Activated CD8-positive, alpha-beta memory T cell treated with anti-CD3 and anti-CD28 coated beads, Interleukin-2, amount 50 U/mL, for 1 hour (primary cell): Measurements from ENCODE around the gene ACBD6.

Experiments
- DNase-seq: peaks from one replicate; pipeline ENCODE4 v3.0.0-alpha.2; 2020; ENCODE audit errors: extremely low read depth

ACBD6 gene

DNA sequence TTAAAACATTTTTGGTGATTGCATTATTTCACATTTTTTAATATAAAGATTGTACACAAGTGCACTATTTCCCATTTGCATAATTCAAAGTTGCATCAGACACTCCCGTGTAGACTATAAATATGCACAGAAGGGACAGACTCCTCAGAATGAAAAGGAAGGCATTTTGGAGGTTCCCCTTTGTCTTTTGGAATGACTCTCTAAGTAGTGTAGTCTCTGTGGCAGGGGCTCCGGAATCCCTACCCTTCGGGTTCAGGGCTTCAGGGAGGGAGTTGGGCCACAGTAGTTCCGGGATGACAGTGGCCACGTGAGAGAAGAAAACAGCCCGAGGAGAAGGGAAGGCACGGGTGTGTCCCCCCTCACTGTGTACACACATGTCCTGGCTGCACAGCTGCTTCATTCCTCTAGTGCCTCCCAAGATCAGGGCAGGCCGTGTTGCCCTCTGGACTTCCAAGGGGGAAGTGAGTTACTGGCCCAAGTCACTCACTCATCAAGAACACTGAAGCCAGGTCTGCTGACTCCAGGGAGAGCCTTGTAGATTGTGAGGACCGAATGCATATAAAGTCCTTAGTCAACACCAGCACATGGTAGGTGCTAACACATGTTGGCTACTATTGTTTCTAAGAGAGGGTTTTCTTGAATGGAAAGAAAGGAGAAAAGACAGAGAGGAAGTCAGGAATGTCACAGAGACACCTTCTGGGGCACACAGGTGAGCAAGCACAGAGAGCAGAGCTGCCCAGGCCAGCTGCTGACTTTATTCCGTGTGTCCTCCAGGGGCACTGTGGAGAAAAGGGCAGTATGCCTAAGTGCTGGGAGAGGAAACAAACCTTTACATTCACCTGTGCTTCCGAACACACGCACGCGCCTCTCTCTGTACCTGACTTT lies 232.5 kb downstream of the ACBD6 start:
- DNase-seq, result no peak

DNA sequence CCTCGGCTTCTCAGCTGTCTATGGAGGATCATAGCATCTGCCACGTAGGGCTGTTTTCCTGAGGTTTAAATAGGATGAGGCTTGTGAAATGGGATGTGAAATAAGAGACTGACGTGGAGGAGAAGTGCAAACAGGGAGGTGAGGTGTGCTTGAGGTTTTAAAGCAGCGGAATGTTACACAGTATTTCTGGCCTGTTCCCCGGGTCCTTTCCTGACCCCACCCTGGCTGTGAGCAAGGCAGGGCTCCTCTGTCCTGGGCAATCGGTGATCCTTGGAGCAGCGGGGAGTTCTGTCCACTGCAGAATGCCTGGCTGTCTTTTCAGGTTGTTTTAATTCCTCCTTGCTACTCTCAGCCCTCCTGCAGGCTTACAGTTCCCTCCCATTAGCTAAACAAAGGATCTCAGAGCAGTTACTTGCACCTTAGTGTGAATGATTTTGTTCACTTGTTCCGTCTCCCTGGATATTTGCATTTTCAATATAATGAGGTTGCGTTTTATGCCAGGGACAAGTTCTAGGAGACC lies 233.8 kb downstream of the ACBD6 start:
- no peak for DNase-seq

DNA sequence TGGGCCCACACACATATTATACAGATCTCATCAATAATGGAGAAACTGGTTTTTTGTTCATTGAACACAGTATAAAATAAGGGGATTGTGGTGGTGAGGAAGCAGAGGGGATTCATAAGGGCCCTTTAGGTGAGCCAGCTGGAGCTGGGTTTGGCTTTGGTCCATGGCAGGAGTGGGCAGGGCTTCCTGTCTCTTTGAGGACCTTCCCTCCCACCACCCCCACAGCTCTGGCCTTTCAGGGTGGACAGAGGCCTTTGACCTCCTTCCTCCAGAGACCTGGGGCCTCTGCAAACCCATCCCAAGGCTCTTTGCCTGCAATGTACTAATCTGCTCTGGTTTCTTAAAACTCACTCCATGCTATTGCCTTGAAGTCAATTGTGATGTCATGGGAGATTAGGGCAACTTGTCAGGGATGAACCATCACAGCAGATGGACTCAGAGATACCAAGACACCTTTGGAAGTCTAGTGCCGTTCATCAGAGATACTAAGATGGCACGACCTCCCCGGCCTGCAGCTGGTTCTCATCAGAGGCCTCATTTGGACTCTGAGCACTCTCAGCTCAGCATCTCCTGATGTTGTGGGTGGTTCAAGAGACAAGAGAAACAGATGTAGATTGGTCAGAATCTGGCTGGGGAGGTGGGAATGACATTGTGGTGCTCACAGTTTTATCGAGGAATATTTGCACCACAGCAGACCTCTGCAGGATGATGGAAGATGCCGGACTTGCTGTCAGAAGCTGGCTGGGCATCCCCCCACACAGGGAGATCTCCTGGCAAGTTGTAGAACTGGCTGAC lies 234.4 kb downstream of the ACBD6 start:
- no peak for DNase-seq

DNA sequence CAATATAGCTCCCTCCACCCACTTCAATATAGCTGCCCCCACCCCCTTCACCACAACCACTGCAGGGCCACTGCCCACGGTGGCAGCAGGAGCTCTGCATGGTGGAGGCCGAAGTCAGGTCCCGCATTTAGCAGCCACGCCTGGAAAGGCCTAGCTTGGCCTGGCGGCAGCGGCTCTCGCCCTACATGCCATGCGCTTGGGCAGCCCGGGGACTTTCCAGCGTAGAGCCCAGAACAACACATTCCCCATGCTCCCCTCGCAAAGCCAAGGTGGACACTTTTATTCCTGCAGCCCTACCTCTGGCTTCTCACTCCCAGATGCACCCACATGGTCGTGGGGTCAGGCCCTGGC lies 235.2 kb downstream of the ACBD6 start:
- no peak for DNase-seq

DNA sequence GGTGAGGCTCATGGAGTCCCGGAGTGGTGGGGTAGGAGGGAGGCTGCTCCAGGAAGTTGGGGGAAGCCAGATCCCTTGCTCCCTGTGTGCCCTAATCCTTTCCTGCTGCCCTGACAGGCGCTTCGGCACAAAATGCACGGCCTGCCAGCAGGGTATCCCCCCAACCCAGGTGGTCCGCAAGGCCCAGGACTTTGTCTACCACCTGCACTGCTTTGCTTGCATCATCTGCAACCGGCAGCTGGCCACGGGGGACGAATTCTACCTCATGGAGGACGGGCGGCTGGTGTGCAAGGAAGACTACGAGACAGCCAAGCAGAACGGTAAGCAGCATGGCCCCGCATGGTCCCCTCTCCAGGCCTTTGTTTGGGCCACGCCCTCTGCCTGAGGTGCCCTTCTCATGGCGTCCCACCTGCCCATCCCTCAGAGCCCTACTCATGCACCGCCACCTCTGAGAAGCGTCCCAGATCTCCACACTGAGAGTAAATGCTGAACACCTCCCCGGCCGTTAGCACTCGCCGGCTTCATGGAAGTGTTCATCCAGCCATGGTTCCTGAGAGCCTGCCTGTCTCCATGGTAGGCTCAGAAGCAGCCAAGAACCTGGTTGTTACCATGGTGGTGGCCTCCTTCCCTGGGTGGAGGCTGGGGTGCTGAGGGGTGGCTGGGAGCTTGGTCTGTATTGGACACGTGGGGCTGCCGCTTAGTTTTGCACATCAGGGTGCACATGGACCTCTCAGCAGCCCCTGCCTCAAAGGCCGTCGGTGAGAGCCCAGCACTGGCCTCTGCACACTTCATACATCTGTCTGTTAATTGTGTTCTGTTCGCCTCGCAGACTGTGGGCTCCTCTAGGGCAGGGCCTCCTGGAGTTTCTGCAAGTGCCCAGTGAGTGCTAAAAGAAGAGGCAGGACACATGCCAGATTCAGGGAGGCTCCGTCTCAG lies 235.8 kb downstream of the ACBD6 start:
- no peak for DNase-seq

- no peak for DNase-seq
These were observed 236.5 kb downstream of the ACBD6 start for GRCh38 chr1:180265871-180266270.

DNA sequence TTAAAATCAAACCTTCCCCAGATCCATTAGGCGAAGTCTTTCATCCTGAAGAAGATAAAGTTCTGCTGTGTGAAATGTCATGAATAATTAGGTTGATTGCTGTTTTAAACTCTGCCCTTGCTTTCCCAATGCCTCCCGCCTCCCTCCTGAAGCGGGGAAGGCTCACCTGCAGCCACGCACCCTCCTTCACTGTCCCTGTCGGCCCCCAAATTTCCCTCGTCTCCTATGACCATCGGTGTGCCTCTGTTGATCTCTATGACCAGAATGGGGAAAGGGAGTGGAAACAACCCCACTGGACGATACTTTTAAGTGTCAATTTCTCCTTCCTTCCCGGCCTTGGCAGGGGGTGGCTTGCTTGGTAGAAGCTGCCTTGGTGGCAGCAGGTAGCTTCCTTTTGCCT lies 237.2 kb downstream of the ACBD6 start:
- DNase-seq, result no peak

- no peak for DNase-seq
These were observed 237.8 kb downstream of the ACBD6 start for GRCh38 chr1:180264595-180264994.

GRCh38 chr1:180262628-180263488 lies 239.5 kb downstream of the ACBD6 start:
- DNase-seq, result no peak

DNA sequence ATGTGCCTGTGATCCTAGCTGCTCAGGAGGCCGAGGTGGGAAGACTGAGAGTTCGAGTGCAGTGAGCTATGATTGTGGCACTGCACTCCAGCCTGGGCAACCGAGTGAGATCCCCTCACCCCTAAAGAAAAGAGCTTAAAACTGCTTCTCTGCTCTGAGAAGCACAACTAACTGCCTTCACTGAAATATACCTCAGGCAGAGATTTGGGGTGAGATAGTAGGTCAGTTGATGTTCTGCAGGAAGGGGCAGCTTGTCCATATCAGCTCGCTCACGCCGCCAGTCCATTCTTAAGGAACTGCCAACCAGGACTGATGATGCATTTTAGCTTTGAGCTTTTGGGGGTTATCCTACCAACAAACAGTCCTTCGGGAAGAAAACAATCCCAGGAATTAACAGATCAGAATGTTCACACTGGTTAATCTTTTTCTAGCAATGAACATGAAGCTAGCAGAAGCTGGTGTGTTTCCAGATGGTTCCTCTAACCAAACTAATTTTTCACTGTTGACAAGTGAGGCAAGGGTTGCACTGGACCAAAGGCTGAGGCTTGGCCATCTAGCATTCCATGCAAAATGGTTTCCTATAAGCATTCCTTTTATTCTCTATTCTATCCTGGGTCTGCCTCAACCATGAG lies 240.7 kb downstream of the ACBD6 start:
- no peak for DNase-seq

DNA sequence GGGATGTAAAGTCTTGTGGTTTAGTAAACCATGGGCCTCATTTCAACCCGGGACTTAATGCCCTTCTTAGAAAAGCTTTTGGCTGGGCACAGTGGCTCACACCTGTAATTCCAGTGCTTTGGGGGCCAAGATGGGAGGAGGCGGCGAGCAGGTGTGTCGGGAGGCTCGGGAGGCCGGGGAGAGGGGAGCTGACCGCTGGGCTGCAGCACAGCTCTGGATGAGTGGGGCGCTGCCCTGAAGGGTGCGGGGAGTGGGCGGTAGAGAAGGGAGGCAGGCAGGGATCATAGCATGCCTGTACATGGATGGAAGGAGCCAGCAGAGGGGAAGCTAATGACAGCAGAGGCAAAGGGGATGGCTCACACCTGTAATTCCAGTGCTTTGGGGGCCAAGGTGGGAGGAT lies 241.3 kb downstream of the ACBD6 start:
- no peak for DNase-seq

DNA sequence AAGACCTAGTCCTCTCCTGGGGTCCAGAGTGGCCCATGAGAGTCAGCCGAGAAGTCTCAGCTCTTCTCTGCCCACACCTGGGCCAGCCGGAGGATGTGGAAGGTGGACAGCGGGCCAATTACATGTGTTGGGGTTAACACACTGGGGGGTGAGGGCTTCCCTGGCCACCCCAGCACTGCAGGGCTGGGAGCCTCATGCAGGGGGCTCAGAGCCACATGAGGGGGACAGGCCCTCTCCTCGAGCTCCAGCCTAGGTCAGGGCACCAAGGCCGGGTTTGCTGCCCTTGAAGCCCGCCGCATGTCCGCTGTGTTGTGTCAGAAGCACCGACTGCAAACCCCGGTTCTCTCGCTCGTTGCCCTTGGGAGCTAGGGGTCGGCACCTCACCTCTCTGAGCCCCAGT lies 241.8 kb downstream of the ACBD6 start:
- no peak for DNase-seq

DNA sequence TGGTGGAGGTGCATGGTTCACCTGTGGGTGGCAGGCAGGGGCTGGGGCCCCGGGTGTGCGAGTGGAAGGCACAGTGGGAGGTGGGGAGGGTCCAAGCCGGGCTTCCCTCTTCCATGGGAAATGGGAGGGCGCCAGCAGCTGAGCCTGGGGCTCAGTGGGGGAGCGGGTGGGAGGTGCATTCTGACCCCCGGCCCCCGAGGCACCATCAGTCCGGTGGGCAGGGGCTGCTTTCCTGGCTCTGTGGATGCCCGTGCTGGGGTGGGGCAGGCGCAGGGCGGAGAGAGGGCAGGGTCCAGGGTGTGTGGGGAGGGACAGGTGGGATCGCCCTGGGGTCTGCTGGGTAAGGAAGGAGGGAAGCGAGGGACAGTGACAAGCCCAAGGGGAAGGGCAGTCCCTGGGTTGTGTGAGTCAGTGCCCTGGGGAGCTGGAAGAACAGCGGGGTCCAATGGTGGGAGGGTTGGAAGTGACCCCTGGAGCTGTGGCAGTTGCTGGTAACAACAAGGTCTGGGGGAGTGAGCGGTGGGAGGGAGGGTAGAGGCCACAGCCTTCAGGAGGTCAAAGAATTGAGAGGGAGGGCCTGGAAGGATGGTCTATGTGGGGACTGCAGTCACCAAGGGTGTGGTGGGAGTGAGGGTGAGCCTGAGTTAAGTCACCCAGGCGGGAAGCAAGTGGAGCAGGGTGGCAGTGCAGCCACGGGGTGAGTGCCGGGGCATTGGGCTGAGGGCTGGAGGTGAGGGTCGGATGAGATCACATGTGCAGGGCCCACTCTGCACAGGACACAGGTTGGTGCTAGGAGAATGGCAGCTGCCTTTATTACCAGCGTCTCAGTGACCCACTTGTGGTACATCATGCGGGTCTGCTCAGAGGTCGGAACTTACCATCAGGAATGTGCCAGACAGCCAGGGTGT lies 242.7 kb downstream of the ACBD6 start:
- no peak for DNase-seq

- DNase-seq, result no peak
These were observed 243.4 kb downstream of the ACBD6 start for GRCh38 chr1:180258935-180259334.

GRCh38 chr1:180258290-180258689 lies 244.1 kb downstream of the ACBD6 start:
- DNase-seq, result no peak

- DNase-seq, result no peak
These were observed 244.9 kb downstream of the ACBD6 start for GRCh38 chr1:180257486-180257885.

GRCh38 chr1:180257028-180257386 lies 245.4 kb downstream of the ACBD6 start:
- no peak for DNase-seq

GRCh38 chr1:180256341-180257027 lies 245.9 kb downstream of the ACBD6 start:
- no peak for DNase-seq
